K562 (cell line): Measurements from ENCODE around the gene ATXN10. TPM values are rescaled to one million over a fixed set of nuclear protein-coding genes. Genes with fewer than 3 reads are reported as not detected.

Experiments used
- ATAC-seq: fragments of 200-7000 bp; cut with Tn5 transposase; 3 replicates; pipeline ENCODE4 v1.9.1; 2020; ENCODE audit warnings: moderate library complexity
- BruUV-seq: library from RNA; stranded (reverse); fragments of 400-500 nt; replicated peaks from 2 replicates; lab custom pipeline; 2021; lab: Mats Ljungman, UMichigan
- CTCF ChIA-PET: fragments of 300-600 bp; formaldehyde crosslinking; extraction: SDS; loops from one replicate; lab custom pipeline; 2021; ENCODE audit warnings: low intra/inter-chr PET ratio; lab: Yijun Ruan, JAX
- POLR2A ChIA-PET: fragments of 300-600, 350-650 bp; sonication (Branson Sonifier 250); formaldehyde crosslinking; extraction: SDS; loops from one replicate; lab custom pipeline; 2021; ENCODE audit warnings: antibody characterized with exemption, inconsistent platforms; lab: Yijun Ruan, JAX
- DNase-seq, 4 experiments: peaks; one replicate each; pipeline versions ENCODE4 v3.0.0 to v3.0.0-alpha.2; 2011 to 2018; ENCODE audit warnings: low spot score in 3 of 4, mixed read lengths in 3 of 4; ENCODE audit errors: extremely low read depth in 1 of 4
- FAIRE-seq: peaks from 2 replicates; lab custom pipeline; 2011; peaks lifted over from hg19 to GRCh38; lab: Jason Lieb, UNC
- H2AFZ ChIP-seq: 2 replicates; pipeline ENCODE4 v1.6.0; 2011; ENCODE audit warnings: low read depth, low read length, control low read depth, inconsistent platforms
- H3K27ac ChIP-seq: fragments of 200-600 bp; 3 replicates; pipeline ENCODE4 v1.8.0; 2011; ENCODE audit warnings: low read depth, mild to moderate bottlenecking, control low read depth, inconsistent platforms, low read length, moderate library complexity, mixed read lengths; ENCODE audit errors: extremely low read depth
- H3K27me3 ChIP-seq, 2 experiments: fragments of 300-600 bp in 1 of 2; 2 replicates in 1 of 2; 3 replicates in 1 of 2; pipeline versions ENCODE4 v1.6.0 to v1.8.0; 2011; ENCODE audit warnings: inconsistent platforms in 2 of 2, low read length in 2 of 2, mild to moderate bottlenecking in 1 of 2, mixed read lengths in 1 of 2, moderate library complexity in 1 of 2; ENCODE audit not compliant: control insufficient read depth in 2 of 2, insufficient read depth in 2 of 2
- H3K36me3 ChIP-seq: fragments of 300-600 bp; 3 replicates; pipeline ENCODE4 v1.8.0; 2011; ENCODE audit warnings: mild to moderate bottlenecking, low read length, inconsistent platforms; ENCODE audit not compliant: control insufficient read depth, insufficient read depth
- H3K4me1 ChIP-seq, 2 experiments: fragments of 200-600 bp in 1 of 2; replicated peaks in 1 of 2; 2 replicates in 1 of 2; 3 replicates in 1 of 2; pipeline versions ENCODE4 v1.5.1 to v1.8.0; 2011; ENCODE audit warnings: inconsistent platforms in 2 of 2, low read length in 2 of 2, mild to moderate bottlenecking in 1 of 2, mixed read lengths in 1 of 2, moderate library complexity in 1 of 2; ENCODE audit not compliant: control insufficient read depth in 2 of 2, insufficient read depth in 2 of 2
- H3K4me2 ChIP-seq: 2 replicates; pipeline ENCODE4 v1.6.1; 2011; ENCODE audit warnings: low read length, control low read depth, inconsistent platforms, mixed read lengths; ENCODE audit not compliant: insufficient read depth
- H3K4me3 ChIP-seq: fragments of 200-600 bp; sonication (generic), shearing (Covaris generic); 2 replicates; pipeline ENCODE4 v1.5.1; 2016; ENCODE audit warnings: control low read depth, inconsistent platforms
- H3K79me2 ChIP-seq: fragments of 200-600 bp; 3 replicates; pipeline ENCODE4 v1.8.0; 2011; ENCODE audit warnings: low read length, inconsistent platforms; ENCODE audit not compliant: control insufficient read depth, insufficient read depth
- H3K9ac ChIP-seq, 2 experiments: 2 replicates each; pipeline versions ENCODE4 v1.6.0 to v1.6.1; 2011; ENCODE audit warnings: low read depth in 2 of 2, low read length in 2 of 2, control low read depth in 1 of 2, inconsistent platforms in 1 of 2, mild to moderate bottlenecking in 1 of 2, mixed read lengths in 1 of 2; ENCODE audit not compliant: insufficient read depth in 1 of 2
- H3K9me1 ChIP-seq: one replicate; pipeline ENCODE4 v1.6.0; 2011; ENCODE audit warnings: inconsistent platforms, mild to moderate bottlenecking, low read length, moderate library complexity; ENCODE audit not compliant: control insufficient read depth, insufficient read depth
- H3K9me3 ChIP-seq: replicated peaks from 2 replicates; pipeline ENCODE4 v1.5.1; 2011; ENCODE audit warnings: low read depth, low read length, inconsistent platforms; ENCODE audit not compliant: control insufficient read depth, insufficient read depth
- H4K20me1 ChIP-seq: replicated peaks from 2 replicates; pipeline ENCODE4 v1.6.1; 2011; ENCODE audit warnings: low read length, inconsistent platforms, mixed read lengths; ENCODE audit not compliant: control insufficient read depth, insufficient read depth
- CBFA2T3 ChIP-seq: fragments of 450-650 bp; IDR thresholded peaks from 2 replicates; pipeline ENCODE4 v1.6.1; 2017
- HDAC8 ChIP-seq: fragments of 450-650 bp; IDR thresholded peaks from 2 replicates; pipeline ENCODE4 v1.6.1; 2016; ENCODE audit warnings: mild to moderate bottlenecking, missing genetic modification characterization, moderate library complexity, missing compliant biosample characterization
- PTBP1 ChIP-seq: fragments of 200-400 bp; formaldehyde crosslinking; IDR thresholded peaks from 2 replicates; pipeline ENCODE4 v1.6.1; 2017; ENCODE audit warnings: low read depth, low read length
- RBM17 ChIP-seq: fragments of 200-400 bp; formaldehyde crosslinking; IDR thresholded peaks from 2 replicates; pipeline ENCODE4 v1.6.1; 2017; ENCODE audit warnings: low read depth, mild to moderate bottlenecking, low read length, borderline replicate concordance
- WHSC1 ChIP-seq: IDR thresholded peaks from one replicate; pipeline ENCODE4 v1.6.1; 2012; ENCODE audit warnings: low read length, control low read depth, inconsistent platforms
- ZKSCAN8 ChIP-seq: fragments of 200-800 bp; sonication (Bioruptor generic); IDR thresholded peaks from 2 replicates; pipeline ENCODE4 v1.6.1; 2016; ENCODE audit warnings: missing genetic modification characterization, missing compliant biosample characterization
- WGBS: fragments of 100-300 bp; shearing (Covaris generic); methylation state at CpG from one replicate; pipeline ENCODE4 v1.1.6; 2016; ENCODE audit warnings: low coverage, mixed read lengths; ENCODE audit not compliant: insufficient coverage; ENCODE audit errors: missing lambda C conversion rate; 5-methylcytosine and 5-hydroxymethylcytosine counted together
- in situ Hi-C: fragments of 300-500 bp; cut with MboI; formaldehyde crosslinking; loops from 4 replicates; pipeline ENCODE4 v1.15.0; 2018; ENCODE audit warnings: inconsistent platforms, mixed read lengths
- intact Hi-C: fragments of 100-400 bp; cut with micrococcal nuclease; formaldehyde crosslinking; loops from 2 replicates; pipeline ENCODE4 v1.14.2; 2022
- polyA plus RNA-seq, 8 experiments: library from polyadenylated mRNA; depleted of rRNA in 4 of 8; stranded (reverse) in 5 of 8; unstranded in 3 of 8; fragments of >200 nt; fragmentation: Nextera tagmentation in 2 of 8; fragmentation: Illumina TruSeq in 1 of 8; extraction: Ambion mirVana in 2 of 8; extraction: Trizol in 1 of 8; gene quantifications; 2 replicates each; pipeline versions ENCODE4 v1.2.1 to v1.2.3, GENCODE V29; 2011 to 2014; ENCODE audit warnings: inconsistent platforms in 1 of 8, missing spikeins in 1 of 8
- total RNA-seq, 7 experiments: library from RNA; depleted of rRNA in 6 of 7; stranded (reverse); fragments of >200 nt in 6 of 7; fragmentation: Illumina TruSeq in 2 of 7; extraction: Trizol in 2 of 7; gene quantifications; 2 replicates each; pipeline versions ENCODE4 v1.2.1 to v1.2.3, GENCODE V29; 2011 to 2021; ENCODE audit warnings: low replicate concordance in 1 of 7

Gene ATXN10
- total and polyA plus RNA-seq, 9 of the 15 experiments (the other 6 are each of a cell fraction or from before 2014, with no cell fraction given): 11.5 to 190 (median 33.6) TPM

GRCh38 chr22:45834795-45835194, 163.2 kb downstream of the ATXN10 start:
- DNase-seq: no peak
- Histone ChIP-seq H3K4me2 (no peak overlapping the region), H2AFZ (no peak overlapping the region), H3K27me3 (no peaks in the 10 kb centered on the region), H3K9ac (no peak overlapping the region), H3K36me3 (peaks cover 3% of the 10 kb centered on the region; the same call in 1 of the 3 replicates), H3K4me1 (no peaks in the 10 kb centered on the region), H3K9me3 (no peaks in the 10 kb centered on the region), H4K20me1 (no peaks in the 10 kb centered on the region), H3K4me3 (no peak overlapping the region), H3K79me2 (no peaks in the 10 kb centered on the region), H3K27ac (no peak overlapping the region), H3K9me1 (no peaks in the 10 kb centered on the region)
- TF ChIP-seq WHSC1 (no peak), ZKSCAN8 (CRISPR knock-in tag) (no peak), CBFA2T3 (no peak), PTBP1 (no peak), RBM17 (no peak), HDAC8 (no peak)
- ChIA-PET CTCF (no interaction called here), POLR2A (interaction anchor here (0.7 kb wide), 1 partner anchor 91 kb away, joined by 3 read pairs; no protein-coding TSS in a partner anchor)
- in situ Hi-C loops: loop anchor here (10.0 kb wide), 1 partner anchor 190 kb away; no protein-coding TSS in a partner anchor
- BruUV-seq: no TSS peak
- 98% methylated on average over 8 of the region's 10 CpGs for WGBS
- no peak for ATAC-seq
- FAIRE-seq: no peak
- intact Hi-C loops: loop anchor here (5.0 kb wide), 1 partner anchor 187 kb away; no protein-coding TSS in a partner anchor
